OCI-LY1 (cell line): ENCODE measurements around the gene UIMC1.

Experiments
- H2AFZ ChIP-seq: fragments of 200-600 bp; sonication (generic), shearing (Covaris generic); 2 replicates; pipeline ENCODE4 v1.6.0; 2014; ENCODE audit warnings: antibody characterized with exemption, mild to moderate bottlenecking, low read length
- H3F3A ChIP-seq: fragments of 200-600 bp; sonication (generic), shearing (Covaris generic); 2 replicates; pipeline ENCODE4 v1.6.0; 2014; ENCODE audit warnings: mild to moderate bottlenecking, antibody characterized with exemption, low read length, moderate library complexity; ENCODE audit not compliant: insufficient read depth
- H3K27ac ChIP-seq: fragments of 200-600 bp; sonication (generic); 2 replicates; pipeline ENCODE4 v1.5.1; 2014; ENCODE audit warnings: low read length, mixed run types, mild to moderate bottlenecking, low read depth; ENCODE audit not compliant: poor library complexity, severe bottlenecking
- H3K27me3 ChIP-seq: fragments of 200-600 bp; sonication (generic); 2 replicates; pipeline ENCODE4 v1.6.0; 2014; ENCODE audit warnings: antibody characterized with exemption, mild to moderate bottlenecking, low read length, moderate library complexity; ENCODE audit not compliant: insufficient read depth
- H3K36me3 ChIP-seq: fragments of 200-600 bp; sonication (generic); 2 replicates; pipeline ENCODE4 v1.6.1; 2014; ENCODE audit warnings: mild to moderate bottlenecking, antibody characterized with exemption, low read length, moderate library complexity, mixed read lengths; ENCODE audit not compliant: insufficient read depth
- H3K4me1 ChIP-seq: fragments of 200-600 bp; sonication (generic); 2 replicates; pipeline ENCODE4 v1.5.1; 2014; ENCODE audit warnings: mild to moderate bottlenecking, low read length, moderate library complexity; ENCODE audit not compliant: insufficient read depth, severe bottlenecking
- H3K4me2 ChIP-seq: fragments of 200-600 bp; sonication (generic), shearing (Covaris generic); 2 replicates; pipeline ENCODE4 v1.6.1; 2014; ENCODE audit warnings: low read length
- H3K4me3 ChIP-seq: fragments of 200-600 bp; sonication (generic); 2 replicates; pipeline ENCODE4 v1.5.1; 2014; ENCODE audit warnings: low read length, low read depth, mild to moderate bottlenecking, mixed read lengths; ENCODE audit not compliant: poor library complexity, severe bottlenecking
- H3K79me2 ChIP-seq: fragments of 200-600 bp; shearing (Covaris generic); 2 replicates; pipeline ENCODE4 v1.6.1; 2016; ENCODE audit warnings: mixed run types, low read length, mixed read lengths; ENCODE audit not compliant: insufficient read depth
- H3K9ac ChIP-seq: fragments of 200-600 bp; sonication (generic), shearing (Covaris generic); 2 replicates; pipeline ENCODE4 v1.6.1; 2014; ENCODE audit warnings: mild to moderate bottlenecking, low read length, mixed read lengths
- H3K9me2 ChIP-seq: fragments of 200-600 bp; sonication (generic), shearing (Covaris generic); 2 replicates; pipeline ENCODE4 v1.6.1; 2014; ENCODE audit warnings: low read depth, mild to moderate bottlenecking, low read length, mixed read lengths
- H3K9me3 ChIP-seq: fragments of 200-600 bp; shearing (Covaris generic); 2 replicates; pipeline ENCODE4 v1.6.1; 2014; ENCODE audit warnings: low read length, mixed read lengths
- H4K20me1 ChIP-seq: fragments of 200-600 bp; sonication (generic), shearing (Covaris generic); 2 replicates; pipeline ENCODE4 v1.6.0; 2016; ENCODE audit warnings: mild to moderate bottlenecking, low read length; ENCODE audit not compliant: insufficient read depth
- EZH2 ChIP-seq: fragments of 200-600 bp; sonication (generic), shearing (Covaris generic); IDR thresholded peaks from 2 replicates; pipeline ENCODE4 v1.8.0; 2017; ENCODE audit warnings: borderline replicate concordance, mixed run types, mild to moderate bottlenecking, antibody characterized with exemption, low read length, moderate library complexity, mixed read lengths
- TF ChIP-seq, protein P1 (sequence below): fragments of 200-600 bp; sonication (generic), shearing (Covaris generic); IDR thresholded peaks from 2 replicates; pipeline ENCODE4 v1.5.1; 2017; ENCODE audit warnings: mild to moderate bottlenecking, antibody characterized with exemption, low read length, moderate library complexity, mixed read lengths

The UIMC1 gene

GRCh38 chr5:176921714-176922113, 84.9 kb downstream of the UIMC1 start:
- Histone ChIP-seq H3K9me2 (no peaks in the 10 kb centered on the region), H3K27me3 (no peaks in the 10 kb centered on the region), H3K36me3 (peaks cover 51% of the 10 kb centered on the region), H3K4me2 (no peak overlapping the region), H3K9ac (no peak overlapping the region), H3K79me2 (0 out of 2 replicates have a peak, but pooled peaks cover 6% of the 10 kb centered on the region), H3K27ac (no peak overlapping the region), H4K20me1 (no peaks in the 10 kb centered on the region), H3F3A (no peaks in the 10 kb centered on the region), H3K9me3 (no peaks in the 10 kb centered on the region), H3K4me3 (no peak overlapping the region), H3K4me1 (no peaks in the 10 kb centered on the region), H2AFZ (no peak overlapping the region)
- TF ChIP-seq, protein P1, sequence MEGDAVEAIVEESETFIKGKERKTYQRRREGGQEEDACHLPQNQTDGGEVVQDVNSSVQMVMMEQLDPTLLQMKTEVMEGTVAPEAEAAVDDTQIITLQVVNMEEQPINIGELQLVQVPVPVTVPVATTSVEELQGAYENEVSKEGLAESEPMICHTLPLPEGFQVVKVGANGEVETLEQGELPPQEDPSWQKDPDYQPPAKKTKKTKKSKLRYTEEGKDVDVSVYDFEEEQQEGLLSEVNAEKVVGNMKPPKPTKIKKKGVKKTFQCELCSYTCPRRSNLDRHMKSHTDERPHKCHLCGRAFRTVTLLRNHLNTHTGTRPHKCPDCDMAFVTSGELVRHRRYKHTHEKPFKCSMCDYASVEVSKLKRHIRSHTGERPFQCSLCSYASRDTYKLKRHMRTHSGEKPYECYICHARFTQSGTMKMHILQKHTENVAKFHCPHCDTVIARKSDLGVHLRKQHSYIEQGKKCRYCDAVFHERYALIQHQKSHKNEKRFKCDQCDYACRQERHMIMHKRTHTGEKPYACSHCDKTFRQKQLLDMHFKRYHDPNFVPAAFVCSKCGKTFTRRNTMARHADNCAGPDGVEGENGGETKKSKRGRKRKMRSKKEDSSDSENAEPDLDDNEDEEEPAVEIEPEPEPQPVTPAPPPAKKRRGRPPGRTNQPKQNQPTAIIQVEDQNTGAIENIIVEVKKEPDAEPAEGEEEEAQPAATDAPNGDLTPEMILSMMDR, result no peak
- no peak for TF ChIP-seq EZH2

DNA sequence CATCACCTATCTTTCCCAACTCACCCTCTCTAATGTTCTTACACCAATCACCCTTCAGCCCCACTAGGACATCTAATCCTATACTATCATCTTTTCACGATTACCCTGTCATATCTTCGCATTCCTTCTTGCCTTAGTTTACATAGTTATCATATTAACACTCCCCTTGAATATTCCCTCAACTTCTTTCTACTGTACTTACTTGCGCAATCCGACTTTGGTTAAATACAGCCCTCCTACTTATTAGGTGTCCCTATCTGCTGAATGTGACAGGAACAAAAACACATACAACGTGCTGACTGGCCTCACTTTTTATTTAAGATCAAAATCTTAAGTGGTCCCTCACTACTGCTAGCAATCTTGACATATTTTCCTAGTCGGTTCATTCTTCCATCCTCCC, 88.0 kb downstream of the UIMC1 start:
- no peak for TF ChIP-seq EZH2
- TF ChIP-seq, protein P1, result no peak
- H3K9me2 ChIP-seq, result no peaks in the 10 kb centered on the region

GRCh38 chr5:176916337-176916736, 90.2 kb downstream of the UIMC1 start:
- no peaks in the 10 kb centered on the region for H3K4me1 ChIP-seq
- H3K9ac ChIP-seq, result no peak overlapping the region
- H2AFZ ChIP-seq, result no peak overlapping the region
- H3K9me3 ChIP-seq, result no peaks in the 10 kb centered on the region
- H3K4me3 ChIP-seq, result no peak overlapping the region
- peaks cover 64% of the 10 kb centered on the region for H3K36me3 ChIP-seq
- H3K4me2 ChIP-seq, result no peak overlapping the region
- no peaks in the 10 kb centered on the region for H3K9me2 ChIP-seq
- H3K27me3 ChIP-seq, result no peaks in the 10 kb centered on the region
- H4K20me1 ChIP-seq, result no peaks in the 10 kb centered on the region
- no peak for TF ChIP-seq EZH2
- TF ChIP-seq, protein P1, result no peak
- H3F3A ChIP-seq, result no peaks in the 10 kb centered on the region
- no peak overlapping the region for H3K27ac ChIP-seq
- H3K79me2 ChIP-seq, result no peaks in the 10 kb centered on the region

More for the DNA sequence above, 88.0 kb downstream of the UIMC1 start:
- Histone ChIP-seq H3K27ac (no peak overlapping the region), H3K4me1 (no peaks in the 10 kb centered on the region), H3K79me2 (no peaks in the 10 kb centered on the region), H4K20me1 (no peaks in the 10 kb centered on the region), H3K9ac (no peak overlapping the region), H3K9me3 (no peaks in the 10 kb centered on the region), H3K36me3 (peaks cover 54% of the 10 kb centered on the region), H2AFZ (no peak overlapping the region), H3K4me3 (no peak overlapping the region), H3K4me2 (no peak overlapping the region), H3K27me3 (no peaks in the 10 kb centered on the region), H3F3A (no peaks in the 10 kb centered on the region)
